Activated naive CD8-positive, alpha-beta T cell treated with anti-CD3 and anti-CD28 coated beads, Interleukin-2, amount 50 U/mL, for 16 hours (primary cell): ENCODE data around the gene CROCC.

Source experiments
- DNase-seq: peaks from one replicate; pipeline ENCODE4 v3.0.0-alpha.2; 2020; ENCODE audit warnings: low read depth, low spot score

Gene CROCC

DNA sequence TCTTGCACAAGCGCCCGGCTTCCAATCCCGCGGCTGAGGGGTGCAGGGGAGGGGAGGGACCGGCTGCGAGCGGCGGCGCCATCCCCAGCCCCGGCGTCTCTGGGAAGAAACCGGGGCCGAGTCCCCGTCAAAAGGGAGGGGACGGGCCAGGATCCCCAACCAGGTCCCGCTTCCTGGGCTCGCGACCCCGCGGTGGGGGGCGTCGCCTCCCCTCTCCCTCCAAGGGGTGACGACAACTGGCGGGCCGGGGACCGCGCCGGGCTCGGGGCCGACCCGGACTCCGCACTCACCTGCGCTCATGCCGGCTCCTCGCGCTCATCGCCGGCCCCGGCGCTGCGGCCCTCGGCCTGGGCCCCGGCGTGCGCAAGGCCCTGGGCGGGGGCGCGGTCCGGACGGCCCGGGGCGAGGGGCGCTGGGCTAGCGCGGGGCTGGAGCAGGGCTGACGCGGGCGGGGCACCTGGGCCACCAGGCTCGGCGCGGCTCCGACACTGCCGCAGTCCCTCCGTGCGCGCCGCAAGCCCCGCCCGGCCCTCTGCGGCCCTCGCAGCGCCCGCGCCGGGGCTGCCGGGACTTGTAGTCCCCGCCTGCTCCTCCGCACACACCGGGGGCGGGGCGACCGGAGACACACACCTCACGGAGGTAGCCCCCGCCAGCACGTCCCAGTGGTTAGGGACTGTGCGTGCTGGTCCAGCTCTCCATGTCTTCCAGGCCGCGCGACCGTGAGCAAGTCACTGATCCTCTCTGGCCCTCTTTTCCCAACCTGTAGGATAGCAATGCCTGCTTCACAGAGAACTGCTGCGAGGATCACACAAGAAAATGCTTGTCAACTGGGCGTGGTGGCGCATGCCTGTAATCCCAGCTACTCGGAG lies 89.9 kb downstream of the CROCC start, which contains the start of gene ATP13A2:
TSS of gene ATP13A2 (minus strand) at position 490 of the 869 bp plus-strand sequence. CDS start at position 300, 190 bp downstream.
- peak; percentile 64 for DNase-seq

DNA sequence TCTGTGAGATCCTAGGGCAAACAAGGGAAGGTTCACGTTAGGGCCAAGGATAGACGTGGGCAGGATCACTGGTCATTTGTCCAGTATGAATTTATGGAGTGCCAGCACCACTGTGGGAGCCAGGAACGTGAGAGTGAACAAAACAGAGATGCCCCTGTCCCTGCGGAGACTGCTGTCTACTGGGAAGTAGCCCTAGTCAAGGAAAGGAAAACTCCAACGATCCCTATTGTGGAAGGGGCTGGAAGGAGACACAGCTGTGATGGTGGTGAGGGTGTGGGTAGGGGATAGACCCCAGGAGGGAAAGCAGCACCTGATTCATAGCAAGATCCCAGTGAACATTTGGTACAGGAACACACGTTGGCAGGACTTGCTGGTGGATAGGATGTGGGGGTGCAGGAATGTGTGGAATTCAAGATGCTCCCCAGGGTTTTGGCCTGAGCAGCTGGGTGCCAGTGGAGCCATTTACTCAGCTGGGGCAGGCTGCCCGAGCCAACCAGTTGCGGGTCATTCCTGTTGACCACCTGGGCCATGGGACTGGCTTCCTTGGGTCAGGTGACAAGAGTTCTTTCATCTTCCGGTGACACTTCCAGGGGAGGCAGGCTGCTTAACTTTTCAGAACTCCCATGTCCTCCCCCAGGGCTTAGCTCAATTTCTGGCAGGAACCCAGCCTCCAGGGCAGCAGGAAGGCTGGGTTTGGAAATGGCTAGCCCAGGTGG lies 91.2 kb downstream of the CROCC start:
- no peak for DNase-seq

DNA sequence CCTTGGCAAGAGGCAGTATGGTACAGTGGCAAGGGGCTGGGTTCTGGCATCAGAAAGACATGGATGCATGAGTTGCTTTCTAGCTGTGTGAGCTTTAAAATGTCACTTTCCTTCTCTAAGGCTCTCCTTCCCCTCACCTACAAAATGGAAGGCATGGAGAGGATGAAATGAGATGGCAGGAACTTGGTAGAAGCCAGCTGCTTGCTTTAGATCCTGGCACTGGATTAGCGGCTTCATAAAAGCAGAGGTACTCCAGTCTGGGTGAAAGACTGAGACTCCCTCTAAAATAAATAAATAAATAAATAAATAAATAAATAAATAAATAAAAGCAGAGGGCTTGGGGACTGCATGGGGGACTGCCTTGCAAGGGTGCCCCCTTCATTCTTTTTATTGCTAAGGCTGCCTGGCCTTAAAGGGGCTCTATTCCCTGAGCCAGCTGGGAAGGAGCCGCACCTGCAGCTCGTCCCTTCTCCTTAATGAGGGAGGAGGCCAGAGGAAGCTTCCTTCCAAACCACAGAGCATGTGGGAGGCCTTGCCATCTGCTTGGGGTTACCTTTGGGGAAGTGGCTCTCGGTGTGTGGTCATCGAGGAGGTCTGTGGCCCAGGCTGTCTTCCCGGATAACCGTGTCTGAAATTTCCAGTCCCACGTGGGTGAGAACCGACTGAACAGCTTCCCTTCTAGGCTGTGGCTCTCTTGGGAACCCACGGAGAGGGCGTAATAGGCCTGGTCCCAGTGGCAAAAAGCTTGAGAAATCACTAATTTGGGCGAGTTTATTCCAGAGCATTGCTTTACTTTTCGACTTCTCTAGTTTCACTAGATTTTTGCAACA lies 92.0 kb downstream of the CROCC start:
- no peak for DNase-seq

DNA sequence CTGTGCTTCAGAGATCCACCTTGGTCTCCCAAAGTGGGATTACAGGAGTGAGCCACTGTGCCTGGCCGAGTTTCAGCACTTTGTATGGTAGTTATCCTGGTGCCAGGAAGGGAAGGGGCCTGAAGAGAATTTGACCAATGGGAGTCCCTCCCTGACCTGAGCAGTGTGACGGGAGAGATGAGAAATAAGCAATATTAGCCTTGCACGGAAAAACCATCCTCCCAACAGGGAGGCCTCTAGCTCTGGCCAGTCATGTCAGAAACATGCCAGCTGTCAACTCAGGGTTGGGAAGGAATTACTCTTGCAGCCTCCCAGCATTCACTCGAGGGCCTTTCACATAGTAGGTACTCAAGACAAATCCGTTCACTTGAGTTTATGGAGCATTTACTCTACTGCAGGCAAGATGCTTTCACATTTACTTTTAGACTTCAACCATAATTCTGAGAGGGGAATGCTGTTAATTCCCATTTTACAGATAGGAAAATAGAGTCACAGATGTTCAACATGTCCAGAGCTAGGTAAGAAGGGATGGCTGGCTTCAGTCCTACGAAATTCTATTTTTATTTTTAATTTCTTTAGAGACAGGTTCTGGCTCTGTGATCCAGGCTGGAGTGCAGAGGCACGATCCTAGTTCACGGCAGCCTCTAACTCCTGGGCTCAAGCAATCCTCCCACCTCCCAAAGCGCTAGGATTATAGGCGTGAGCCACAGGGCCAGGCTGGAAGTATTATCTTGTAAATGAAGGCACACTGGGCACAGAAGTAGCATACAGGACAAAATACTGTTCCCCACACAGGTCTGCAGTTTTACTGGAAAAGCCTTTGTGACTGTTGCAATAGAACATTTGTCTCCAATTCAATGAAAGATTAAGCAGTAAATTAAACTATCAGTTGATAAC lies 93.2 kb downstream of the CROCC start:
- DNase-seq = no peak

DNA sequence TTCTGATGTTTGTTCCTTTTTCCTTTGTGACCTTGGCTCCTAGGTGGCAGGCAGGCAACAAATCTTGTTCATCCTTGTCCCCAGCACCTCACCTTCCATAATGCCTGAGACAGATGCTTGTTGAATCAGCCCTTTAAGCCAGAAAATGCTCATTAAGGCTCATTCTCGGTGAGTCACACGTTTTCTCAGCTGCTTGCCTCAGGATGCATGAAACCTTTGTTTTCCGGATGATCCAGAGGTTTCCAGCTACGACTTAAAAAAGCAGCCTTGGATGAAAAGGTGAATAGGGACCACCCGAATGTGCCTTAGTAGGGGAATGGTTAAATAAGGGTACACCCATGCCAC lies 94.6 kb downstream of the CROCC start:
- no peak for DNase-seq

DNA sequence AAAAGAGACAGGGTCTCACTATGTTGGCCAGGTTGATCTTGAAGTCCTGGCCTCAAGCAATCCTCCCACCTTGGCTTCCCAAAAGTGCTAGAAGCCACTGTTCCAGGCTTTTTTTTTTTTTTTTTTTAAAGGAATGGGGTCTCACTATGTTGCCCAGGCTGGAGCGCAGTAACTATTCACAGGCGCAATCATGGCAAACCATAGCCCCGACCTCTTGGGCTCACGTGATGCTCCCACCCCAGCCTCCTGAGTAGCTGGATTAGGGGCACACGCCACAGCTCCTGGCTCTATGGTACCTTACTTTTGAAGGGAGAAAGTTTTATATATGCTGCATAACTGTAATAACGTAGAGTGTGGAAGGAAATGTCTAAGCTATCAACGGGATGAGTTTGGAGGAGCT lies 95.7 kb downstream of the CROCC start:
- no peak for DNase-seq

DNA sequence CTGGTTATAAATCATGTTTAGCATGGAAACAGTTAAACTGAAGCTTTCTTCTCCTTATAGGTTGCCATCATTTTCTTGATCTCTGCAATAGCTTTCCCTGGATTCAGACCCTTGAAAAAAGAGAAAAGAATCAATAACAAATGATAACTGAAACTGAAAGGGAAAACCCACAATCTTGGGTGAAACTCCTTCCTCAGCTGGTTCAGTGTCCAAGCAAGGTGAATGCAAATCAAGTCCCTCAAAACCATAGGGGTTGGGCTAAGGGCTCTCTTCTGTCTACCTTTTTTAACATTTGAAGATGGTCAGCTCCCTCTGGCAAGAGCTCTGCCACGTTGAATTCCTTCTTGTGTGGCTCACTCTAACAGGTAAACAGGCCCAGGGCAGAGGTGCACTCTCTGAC lies 97.1 kb downstream of the CROCC start:
- DNase-seq = no peak

DNA sequence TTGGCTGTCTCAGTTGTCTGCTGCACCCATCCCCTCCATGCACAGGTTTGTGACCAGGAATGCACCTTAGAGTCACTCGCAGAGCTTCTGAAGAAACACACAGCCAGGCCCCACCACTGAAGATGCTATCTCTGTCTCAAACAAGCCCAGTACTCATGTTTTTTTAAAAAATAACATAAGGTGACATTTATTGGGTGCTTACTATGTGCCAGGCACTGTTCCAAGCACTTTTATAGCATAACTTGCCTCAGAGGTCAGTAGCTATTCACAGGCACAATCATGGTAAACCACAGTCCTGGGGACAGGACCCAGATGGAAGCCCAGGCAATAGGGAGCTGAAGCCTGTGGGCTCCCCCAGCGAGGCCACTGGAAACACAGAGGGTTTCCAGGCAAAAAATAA lies 98.8 kb downstream of the CROCC start:
- DNase-seq = no peak

DNA sequence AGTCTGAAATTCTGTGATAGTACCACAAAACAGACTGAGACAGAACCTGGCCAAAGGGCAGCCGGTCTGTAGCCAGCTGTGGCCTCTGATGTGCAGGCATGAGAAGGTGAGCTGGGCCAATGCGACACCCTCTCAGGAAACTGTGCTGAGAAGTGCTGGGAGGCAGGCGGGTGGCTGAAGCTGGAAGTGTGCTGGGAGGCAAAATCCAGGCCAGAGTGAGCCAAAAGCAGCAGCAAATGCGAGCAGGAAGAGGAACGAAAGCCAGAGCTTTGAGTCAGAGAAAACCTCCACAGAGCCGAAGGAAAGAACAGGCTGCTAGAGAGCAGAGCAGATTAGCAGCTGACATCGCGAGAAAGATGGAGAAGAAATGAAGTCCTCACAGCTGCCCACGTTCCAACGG lies 100.2 kb downstream of the CROCC start:
- no peak for DNase-seq
